Measurements from ENCODE around the gene ECM2. TPM values are rescaled to one million over a fixed set of nuclear protein-coding genes. Genes with fewer than 3 reads are reported as not detected.

Gene ECM2
- total and polyA plus RNA-seq, 2 experiments from 2014 or later, result 2.4 to 4.5 TPM

- no peak for DNase-seq
- WGBS, 2 experiments (ENCODE audit: low coverage in 1 of 2, low lambda C conversion rate in 2 of 2, missing lambda C conversion rate in 2 of 2), result 67 to 90% methylated on average over 1 of the region's 1 CpG
- Histone ChIP-seq H2AFZ (no peak overlapping the region), H3K4me1 (ENCODE audit: insufficient read depth) (peaks cover 4% of the 10 kb centered on the region; the same call in 1 of the 2 replicates), H4K20me1 (ENCODE audit: insufficient read depth) (no peaks in the 10 kb centered on the region), H3K36me3 (ENCODE audit: low read depth) (no peaks in the 10 kb centered on the region), H3F3A (ENCODE audit: insufficient read depth) (no peaks in the 10 kb centered on the region), H3K9me3 (ENCODE audit: low read depth) (no peaks in the 10 kb centered on the region), H3K4me2 (ENCODE audit: unreplicated experiment) (no peak overlapping the region), H3K27me3 (replicated peaks; ENCODE audit: insufficient read depth) (no peaks in the 10 kb centered on the region), H3K9me2 (ENCODE audit: insufficient read depth) (no peaks in the 10 kb centered on the region), H3K4me3 (no peak overlapping the region), H3K9ac (no peak overlapping the region), H3K79me2 (ENCODE audit: insufficient read depth) (no peaks in the 10 kb centered on the region), H3K27ac (no peak overlapping the region)
- TF ChIP-seq EZH2 (IDR thresholded peaks at IDR 0.05; ENCODE audit: insufficient read depth, poor library complexity, severe bottlenecking) (no peak), EZH2phosphoT487 (IDR thresholded peaks at IDR 0.05; ENCODE audit: insufficient read depth, low read depth) (no peak)
- in situ Hi-C loops (cut with MboI), result no loop called here
Observed at GRCh38 chr9:92516521-92516920, 19.3 kb downstream of the ECM2 start.

GRCh38 chr9:92514635-92515034, 21.2 kb downstream of the ECM2 start:
- no peaks in the 10 kb centered on the region for H4K20me1 ChIP-seq (ENCODE audit: insufficient read depth)
- in situ Hi-C loops (cut with MboI), result no loop called here
- H3K36me3 ChIP-seq (ENCODE audit: low read depth), result no peaks in the 10 kb centered on the region
- peaks cover 4% of the 10 kb centered on the region; the same call in 1 of the 2 replicates for H3K4me1 ChIP-seq (ENCODE audit: insufficient read depth)
- no peak overlapping the region for H2AFZ ChIP-seq
- no peaks in the 10 kb centered on the region for H3K9me3 ChIP-seq (ENCODE audit: low read depth)
- H3K9me2 ChIP-seq (ENCODE audit: insufficient read depth), result no peaks in the 10 kb centered on the region
- H3K4me3 ChIP-seq, result no peak overlapping the region
- no peak overlapping the region for H3K27ac ChIP-seq
- H3K4me2 ChIP-seq (ENCODE audit: unreplicated experiment), result no peak overlapping the region
- no peaks in the 10 kb centered on the region for H3F3A ChIP-seq (ENCODE audit: insufficient read depth)
- no peak for DNase-seq
- TF ChIP-seq EZH2phosphoT487 (IDR thresholded peaks at IDR 0.05; ENCODE audit: insufficient read depth, low read depth) (no peak), EZH2 (IDR thresholded peaks at IDR 0.05; ENCODE audit: insufficient read depth, poor library complexity, severe bottlenecking) (no peak)
- H3K79me2 ChIP-seq (ENCODE audit: insufficient read depth), result no peaks in the 10 kb centered on the region
- no peak overlapping the region for H3K9ac ChIP-seq
- no peaks in the 10 kb centered on the region for H3K27me3 ChIP-seq (replicated peaks; ENCODE audit: insufficient read depth)
- 92 to 93% methylated on average over 5 to 10 of the region's 10 CpGs for WGBS, 2 experiments (ENCODE audit: low coverage in 1 of 2, low lambda C conversion rate in 2 of 2, missing lambda C conversion rate in 2 of 2)

GRCh38 chr9:92513349-92513748, 22.4 kb downstream of the ECM2 start:
- H3K9ac ChIP-seq, result no peak overlapping the region
- no peak for DNase-seq
- H3K9me3 ChIP-seq (ENCODE audit: low read depth), result no peaks in the 10 kb centered on the region
- no peaks in the 10 kb centered on the region for H3F3A ChIP-seq (ENCODE audit: insufficient read depth)
- peaks cover 4% of the 10 kb centered on the region; the same call in 1 of the 2 replicates for H3K4me1 ChIP-seq (ENCODE audit: insufficient read depth)
- H3K27me3 ChIP-seq (replicated peaks; ENCODE audit: insufficient read depth), result no peaks in the 10 kb centered on the region
- H3K79me2 ChIP-seq (ENCODE audit: insufficient read depth), result no peaks in the 10 kb centered on the region
- H3K9me2 ChIP-seq (ENCODE audit: insufficient read depth), result no peaks in the 10 kb centered on the region
- H3K36me3 ChIP-seq (ENCODE audit: low read depth), result no peaks in the 10 kb centered on the region
- H4K20me1 ChIP-seq (ENCODE audit: insufficient read depth), result no peaks in the 10 kb centered on the region
- TF ChIP-seq EZH2 (IDR thresholded peaks at IDR 0.05; ENCODE audit: insufficient read depth, poor library complexity, severe bottlenecking), result no peak
- no peak for TF ChIP-seq EZH2phosphoT487 (IDR thresholded peaks at IDR 0.05; ENCODE audit: insufficient read depth, low read depth)
- no peak overlapping the region for H3K27ac ChIP-seq
- in situ Hi-C loops (cut with MboI), result no loop called here
- H3K4me3 ChIP-seq, result no peak overlapping the region
- 97 to 98% methylated on average over 3 of the region's 3 CpGs for WGBS, 2 experiments (ENCODE audit: low coverage in 1 of 2, low lambda C conversion rate in 2 of 2, missing lambda C conversion rate in 2 of 2)
- H3K4me2 ChIP-seq (ENCODE audit: unreplicated experiment), result no peak overlapping the region
- no peak overlapping the region for H2AFZ ChIP-seq

- WGBS, 2 experiments (ENCODE audit: low coverage in 1 of 2, low lambda C conversion rate in 2 of 2, missing lambda C conversion rate in 2 of 2), result 94 to 96% methylated on average over 3 of the region's 3 CpGs
- H3K9me3 ChIP-seq (ENCODE audit: low read depth), result no peaks in the 10 kb centered on the region
- peaks cover 10% of the 10 kb centered on the region for H3K4me1 ChIP-seq (ENCODE audit: insufficient read depth)
- H3K79me2 ChIP-seq (ENCODE audit: insufficient read depth), result no peaks in the 10 kb centered on the region
- H3K36me3 ChIP-seq (ENCODE audit: low read depth), result no peaks in the 10 kb centered on the region
- H3K27ac ChIP-seq, result no peak overlapping the region
- no peaks in the 10 kb centered on the region for H4K20me1 ChIP-seq (ENCODE audit: insufficient read depth)
- H2AFZ ChIP-seq, result no peak overlapping the region
- H3F3A ChIP-seq (ENCODE audit: insufficient read depth), result no peaks in the 10 kb centered on the region
- DNase-seq, result no peak
- no peak overlapping the region for H3K4me2 ChIP-seq (ENCODE audit: unreplicated experiment)
- no peak for TF ChIP-seq EZH2phosphoT487 (IDR thresholded peaks at IDR 0.05; ENCODE audit: insufficient read depth, low read depth)
- no peak for TF ChIP-seq EZH2 (IDR thresholded peaks at IDR 0.05; ENCODE audit: insufficient read depth, poor library complexity, severe bottlenecking)
- H3K9ac ChIP-seq, result no peak overlapping the region
- in situ Hi-C loops (cut with MboI), result no loop called here
- H3K27me3 ChIP-seq (replicated peaks; ENCODE audit: insufficient read depth), result no peaks in the 10 kb centered on the region
- H3K9me2 ChIP-seq (ENCODE audit: insufficient read depth), result no peaks in the 10 kb centered on the region
- H3K4me3 ChIP-seq, result no peak overlapping the region
Observed at GRCh38 chr9:92512622-92513021, 23.2 kb downstream of the ECM2 start.

GRCh38 chr9:92510747-92511146, 25.0 kb downstream of the ECM2 start:
- Histone ChIP-seq H3K27me3 (replicated peaks; ENCODE audit: insufficient read depth) (no peaks in the 10 kb centered on the region), H3K4me2 (ENCODE audit: unreplicated experiment) (no peak overlapping the region), H3K27ac (no peak overlapping the region), H3K4me3 (no peak overlapping the region), H4K20me1 (ENCODE audit: insufficient read depth) (no peaks in the 10 kb centered on the region), H3K9me3 (ENCODE audit: low read depth) (no peaks in the 10 kb centered on the region), H3K4me1 (ENCODE audit: insufficient read depth) (peaks cover 25% of the 10 kb centered on the region), H3K79me2 (ENCODE audit: insufficient read depth) (no peaks in the 10 kb centered on the region), H3K9me2 (ENCODE audit: insufficient read depth) (no peaks in the 10 kb centered on the region), H2AFZ (no peak overlapping the region), H3K9ac (no peak overlapping the region), H3K36me3 (ENCODE audit: low read depth) (no peaks in the 10 kb centered on the region), H3F3A (ENCODE audit: insufficient read depth) (peaks cover 14% of the 10 kb centered on the region)
- TF ChIP-seq EZH2phosphoT487 (IDR thresholded peaks at IDR 0.05; ENCODE audit: insufficient read depth, low read depth) (no peak), EZH2 (IDR thresholded peaks at IDR 0.05; ENCODE audit: insufficient read depth, poor library complexity, severe bottlenecking) (no peak)
- in situ Hi-C loops (cut with MboI), result no loop called here
- no peak for DNase-seq

All from GM23248 (cell line).